Mesendoderm (in vitro differentiated cells): ENCODE results near the gene LCNL1.

Experiments
- DNase-seq: peaks from one replicate; pipeline ENCODE4 v3.0.0; 2013
- H2AK5ac ChIP-seq: 2 replicates; pipeline ENCODE4 v1.6.1; 2013; ENCODE audit warnings: low read length, inconsistent platforms
- H2BK120ac ChIP-seq: 2 replicates; pipeline ENCODE4 v1.6.1; 2013; ENCODE audit warnings: low read depth, mild to moderate bottlenecking, low read length, moderate library complexity, mixed read lengths
- H2BK15ac ChIP-seq: replicated peaks from 2 replicates; pipeline ENCODE4 v1.6.1; 2013; ENCODE audit warnings: low read depth, mild to moderate bottlenecking, moderate library complexity
- H2BK5ac ChIP-seq: 2 replicates; pipeline ENCODE4 v1.6.1; 2013; ENCODE audit warnings: low read length, inconsistent platforms
- H3K18ac ChIP-seq: 2 replicates; pipeline ENCODE4 v1.6.1; 2013; ENCODE audit warnings: mild to moderate bottlenecking, low read length, mixed read lengths
- H3K23ac ChIP-seq: one replicate; pipeline ENCODE4 v1.6.1; 2013; ENCODE audit warnings: low read length
- H3K27ac ChIP-seq: 2 replicates; pipeline ENCODE4 v1.5.1; 2013; ENCODE audit warnings: low read depth, mild to moderate bottlenecking, inconsistent platforms, low read length, moderate library complexity
- H3K27me3 ChIP-seq: 2 replicates; pipeline ENCODE4 v1.6.1; 2013; ENCODE audit warnings: low read length, control low read depth, mild to moderate bottlenecking, inconsistent platforms; ENCODE audit not compliant: insufficient read depth, poor library complexity
- H3K36me3 ChIP-seq: 2 replicates; pipeline ENCODE4 v1.6.1; 2013; ENCODE audit warnings: low read length, inconsistent platforms; ENCODE audit not compliant: control insufficient read depth, insufficient read depth
- H3K4ac ChIP-seq: one replicate; pipeline ENCODE4 v1.6.1; 2013; ENCODE audit warnings: low read depth, mild to moderate bottlenecking, low read length, moderate library complexity
- H3K4me1 ChIP-seq: 2 replicates; pipeline ENCODE4 v1.6.1; 2013; ENCODE audit warnings: low read depth, low read length, inconsistent platforms; ENCODE audit not compliant: control insufficient read depth
- H3K4me2 ChIP-seq: 2 replicates; pipeline ENCODE4 v1.6.1; 2013; ENCODE audit warnings: low read length
- H3K4me3 ChIP-seq: 2 replicates; pipeline ENCODE4 v1.5.1; 2013; ENCODE audit warnings: mild to moderate bottlenecking, low read length
- H3K56ac ChIP-seq: one replicate; pipeline ENCODE4 v1.6.1; 2013; ENCODE audit warnings: low read length
- H3K79me1 ChIP-seq: 2 replicates; pipeline ENCODE4 v1.6.1; 2013; ENCODE audit warnings: low read length, inconsistent platforms
- H3K79me2 ChIP-seq: 2 replicates; pipeline ENCODE4 v1.6.1; 2013; ENCODE audit warnings: mild to moderate bottlenecking, low read length; ENCODE audit not compliant: control insufficient read depth, insufficient read depth
- H3K9ac ChIP-seq: 2 replicates; pipeline ENCODE4 v1.6.1; 2013; ENCODE audit warnings: low read length, inconsistent platforms
- H4K5ac ChIP-seq: one replicate; pipeline ENCODE4 v1.6.1; 2013; ENCODE audit warnings: low read length
- H4K8ac ChIP-seq: one replicate; pipeline ENCODE4 v1.6.1; 2013; ENCODE audit warnings: low read depth, mild to moderate bottlenecking, control low read depth, low read length, moderate library complexity
- WGBS: extraction: QIAGEN DNeasy Blood & Tissue Kit; methylation state at CpG from one replicate; pipeline ENCODE4 v1.1.7; 2013; ENCODE audit warnings: low lambda C conversion rate, missing lambda C conversion rate; ENCODE audit not compliant: insufficient coverage; ENCODE audit errors: extremely low coverage; 5-methylcytosine and 5-hydroxymethylcytosine counted together

The LCNL1 gene

GRCh38 chr9:136957901-136958300 is 24.9 kb upstream of the LCNL1 start:
- no CpG with 5 or more reads among the region's 6 CpGs for WGBS
- no peak overlapping the region for H3K4ac ChIP-seq
- no peaks in the 10 kb centered on the region for H3K36me3 ChIP-seq

DNA sequence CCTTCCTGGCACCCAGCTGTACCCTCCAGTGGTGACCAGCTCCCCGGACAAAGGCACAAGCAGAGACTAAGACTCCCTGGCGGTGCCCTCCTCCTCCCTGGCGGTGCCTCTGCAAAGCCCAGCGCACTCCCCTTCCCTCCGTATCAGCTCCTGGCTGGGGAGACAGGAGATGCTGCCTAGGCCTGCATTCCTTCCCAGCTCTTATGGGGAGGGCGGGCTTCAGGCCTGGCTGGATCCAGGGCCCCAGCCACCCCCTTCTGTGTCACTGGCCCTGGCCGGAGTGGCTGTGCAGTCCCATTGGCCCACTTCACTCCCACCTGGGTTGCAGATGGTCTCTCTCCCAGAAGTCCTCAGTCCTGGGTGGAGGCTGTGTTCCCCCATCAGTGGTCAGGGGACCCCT is 24.3 kb upstream of the LCNL1 start:
- no peak for DNase-seq
- H3K23ac ChIP-seq: peak overlapping the region; percentile 66
- H4K8ac ChIP-seq: no peak overlapping the region
- no peak overlapping the region for H3K27ac ChIP-seq
- no peak overlapping the region for H3K18ac ChIP-seq
- H3K79me2 ChIP-seq: no peaks in the 10 kb centered on the region
- no peak overlapping the region for H3K4ac ChIP-seq
- no peaks in the 10 kb centered on the region for H3K79me1 ChIP-seq
- no peaks in the 10 kb centered on the region for H3K4me1 ChIP-seq
- H3K4me2 ChIP-seq: no peak overlapping the region
- no peak overlapping the region for H2BK120ac ChIP-seq
- no peaks in the 10 kb centered on the region for H3K27me3 ChIP-seq
- H3K36me3 ChIP-seq: no peaks in the 10 kb centered on the region
- H3K9ac ChIP-seq: no peak overlapping the region
- H3K4me3 ChIP-seq: no peak overlapping the region
- H4K5ac ChIP-seq: no peak overlapping the region
- H2BK5ac ChIP-seq: no peak overlapping the region
- H2BK15ac ChIP-seq: no peak overlapping the region
- WGBS: no CpG with 5 or more reads among the region's 7 CpGs
- no peak overlapping the region for H2AK5ac ChIP-seq
- no peak overlapping the region for H3K56ac ChIP-seq

More at GRCh38 chr9:136957901-136958300, 24.9 kb upstream of the LCNL1 start:
- H2BK120ac ChIP-seq: no peak overlapping the region
- no peaks in the 10 kb centered on the region for H3K4me1 ChIP-seq
- H2BK15ac ChIP-seq: no peak overlapping the region
- no peaks in the 10 kb centered on the region for H3K79me2 ChIP-seq
- no peak for DNase-seq
- H3K9ac ChIP-seq: no peak overlapping the region
- no peak overlapping the region for H3K18ac ChIP-seq
- H2AK5ac ChIP-seq: no peak overlapping the region
- no peak overlapping the region for H3K27ac ChIP-seq
- no peak overlapping the region for H2BK5ac ChIP-seq
- no peak overlapping the region for H4K5ac ChIP-seq
- no peak overlapping the region for H3K4me3 ChIP-seq
- H4K8ac ChIP-seq: no peak overlapping the region
- H3K56ac ChIP-seq: no peak overlapping the region
- H3K23ac ChIP-seq: no peak overlapping the region
- no peak overlapping the region for H3K4me2 ChIP-seq
- H3K79me1 ChIP-seq: no peaks in the 10 kb centered on the region
- no peaks in the 10 kb centered on the region for H3K27me3 ChIP-seq

DNA sequence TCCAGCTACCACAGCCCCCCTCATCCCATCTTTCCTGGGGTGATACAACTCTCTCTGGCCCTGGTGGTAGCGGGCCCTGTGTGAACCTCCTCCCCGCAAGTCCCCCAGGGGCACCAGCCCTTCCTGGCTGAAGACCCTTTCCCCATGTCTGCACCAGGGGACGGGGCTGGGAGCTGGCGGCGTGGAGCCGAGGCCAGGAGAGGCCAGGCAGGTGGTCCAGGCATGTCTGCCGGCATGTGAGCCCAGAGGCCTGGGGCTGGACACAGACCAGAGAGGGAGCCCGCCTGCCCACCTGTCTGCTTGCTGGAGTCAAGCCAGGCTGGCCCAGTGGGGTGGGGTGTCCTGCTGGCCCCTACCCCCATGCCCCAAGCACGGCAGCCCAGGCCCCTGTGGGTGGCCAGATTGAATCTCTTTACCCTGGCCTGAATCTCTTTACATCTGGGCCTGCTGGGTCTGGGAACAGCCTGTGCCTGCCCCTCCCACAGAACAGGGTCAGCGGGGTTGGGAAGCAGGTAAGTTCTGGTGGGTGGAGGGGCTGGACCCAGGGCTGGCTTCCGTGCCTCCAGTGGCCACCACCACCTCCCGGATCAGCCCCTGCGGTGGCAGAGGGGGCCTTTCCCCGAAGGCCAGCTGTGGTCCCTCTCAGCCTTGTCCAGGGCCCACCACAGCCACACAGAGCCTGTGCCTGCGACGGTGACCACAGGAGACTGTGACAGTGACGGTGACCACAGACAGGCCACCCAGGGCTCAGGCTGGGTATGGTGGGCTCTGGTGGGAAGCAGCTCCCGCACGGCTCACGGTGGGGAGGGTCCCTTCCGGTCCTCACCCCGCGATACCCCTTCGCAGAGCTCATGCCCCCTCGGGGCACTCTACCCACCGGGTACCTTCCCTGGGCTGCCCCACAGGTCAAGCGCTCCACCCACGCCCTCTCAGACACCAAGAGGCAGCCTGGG is 23.6 kb upstream of the LCNL1 start:
- Histone ChIP-seq H2BK15ac (no peak overlapping the region), H3K36me3 (no peaks in the 10 kb centered on the region), H4K8ac (no peak overlapping the region), H4K5ac (no peak overlapping the region), H3K27me3 (no peaks in the 10 kb centered on the region), H3K18ac (no peak overlapping the region), H2BK120ac (no peak overlapping the region), H3K79me1 (no peaks in the 10 kb centered on the region), H3K4ac (no peak overlapping the region), H3K27ac (no peak overlapping the region), H3K9ac (no peak overlapping the region), H3K4me1 (no peaks in the 10 kb centered on the region), H2AK5ac (no peak overlapping the region), H3K4me3 (no peak overlapping the region), H3K23ac (no peak overlapping the region), H3K56ac (no peak overlapping the region), H2BK5ac (no peak overlapping the region), H3K4me2 (no peak overlapping the region), H3K79me2 (no peaks in the 10 kb centered on the region)
- no CpG with 5 or more reads among the region's 28 CpGs for WGBS
- DNase-seq: no peak

- H3K9ac ChIP-seq: no peak overlapping the region
- H2BK120ac ChIP-seq: no peak overlapping the region
- H3K4ac ChIP-seq: no peak overlapping the region
- DNase-seq: no peak
- H3K27me3 ChIP-seq: no peaks in the 10 kb centered on the region
- no peak overlapping the region for H3K23ac ChIP-seq
- no peak overlapping the region for H3K18ac ChIP-seq
- H2BK15ac ChIP-seq: no peak overlapping the region
- no peaks in the 10 kb centered on the region for H3K79me2 ChIP-seq
- H3K4me2 ChIP-seq: no peak overlapping the region
- no peak overlapping the region for H3K56ac ChIP-seq
- no peak overlapping the region for H4K5ac ChIP-seq
- no peak overlapping the region for H4K8ac ChIP-seq
- no peaks in the 10 kb centered on the region for H3K4me1 ChIP-seq
- no peak overlapping the region for H3K27ac ChIP-seq
- WGBS: no CpG with 5 or more reads among the region's 19 CpGs
- H3K79me1 ChIP-seq: no peaks in the 10 kb centered on the region
- H2BK5ac ChIP-seq: no peak overlapping the region
- no peak overlapping the region for H2AK5ac ChIP-seq
- H3K36me3 ChIP-seq: no peaks in the 10 kb centered on the region
- H3K4me3 ChIP-seq: no peak overlapping the region
Measured at GRCh38 chr9:136960212-136960937, 22.4 kb upstream of the LCNL1 start.

- no peak overlapping the region for H2BK120ac ChIP-seq
- no peak overlapping the region for H3K23ac ChIP-seq
- no peak overlapping the region for H3K4me3 ChIP-seq
- H3K4me2 ChIP-seq: no peak overlapping the region
- H2BK5ac ChIP-seq: no peak overlapping the region
- H2BK15ac ChIP-seq: no peak overlapping the region
- no peaks in the 10 kb centered on the region for H3K79me2 ChIP-seq
- no peak overlapping the region for H3K9ac ChIP-seq
- H3K18ac ChIP-seq: no peak overlapping the region
- no peak overlapping the region for H4K5ac ChIP-seq
- H3K27ac ChIP-seq: no peak overlapping the region
- no peaks in the 10 kb centered on the region for H3K79me1 ChIP-seq
- no peaks in the 10 kb centered on the region for H3K27me3 ChIP-seq
- DNase-seq: no peak
- no peak overlapping the region for H3K56ac ChIP-seq
- no CpG with 5 or more reads among the region's 15 CpGs for WGBS
- H3K36me3 ChIP-seq: no peaks in the 10 kb centered on the region
- H3K4ac ChIP-seq: no peak overlapping the region
- no peak overlapping the region for H2AK5ac ChIP-seq
- H4K8ac ChIP-seq: no peak overlapping the region
- peaks cover 2% of the 10 kb centered on the region for H3K4me1 ChIP-seq
Measured at GRCh38 chr9:136960938-136961275, 21.9 kb upstream of the LCNL1 start.
